Measurements from ENCODE around the gene TMTC1.

The TMTC1 gene

GRCh38 chr12:29593001-29593400 is 190.7 kb downstream of the TMTC1 start:
- no peak overlapping the region for H3K27ac ChIP-seq (ENCODE audit: low read depth, low read length, severe bottlenecking)
- no peaks in the 10 kb centered on the region for H3K36me3 ChIP-seq (ENCODE audit: control insufficient read depth, insufficient read depth, low read length)
- no peaks in the 10 kb centered on the region for H3K4me1 ChIP-seq (ENCODE audit: control insufficient read depth, insufficient read depth, low read length, poor library complexity, severe bottlenecking)
- no peaks in the 10 kb centered on the region for H3K9me3 ChIP-seq (ENCODE audit: control insufficient read depth, low read length)
- WGBS, 2 experiments (ENCODE audit: insufficient coverage in 2 of 2) = no CpG with 5 or more reads among the region's 2 CpGs
- no peak overlapping the region for H3K4me3 ChIP-seq (ENCODE audit: extremely low read depth, insufficient read depth, low read length, poor library complexity, severe bottlenecking)

GRCh38 chr12:29591140-29592020 is 192.4 kb downstream of the TMTC1 start:
- Histone ChIP-seq H3K9me3 (ENCODE audit: control insufficient read depth, low read length) (no peaks in the 10 kb centered on the region), H3K36me3 (ENCODE audit: control insufficient read depth, insufficient read depth, low read length) (no peaks in the 10 kb centered on the region), H3K4me1 (ENCODE audit: control insufficient read depth, insufficient read depth, low read length, poor library complexity, severe bottlenecking) (no peaks in the 10 kb centered on the region), H3K4me3 (ENCODE audit: extremely low read depth, insufficient read depth, low read length, poor library complexity, severe bottlenecking) (no peak overlapping the region), H3K27ac (ENCODE audit: low read depth, low read length, severe bottlenecking) (no peak overlapping the region)
- 32 to 37% methylated on average over 6 to 7 of the region's 11 CpGs for WGBS, 2 experiments (ENCODE audit: insufficient coverage in 2 of 2)

GRCh38 chr12:29589851-29590250 is 193.9 kb downstream of the TMTC1 start:
- Histone ChIP-seq H3K4me1 (ENCODE audit: control insufficient read depth, insufficient read depth, low read length, poor library complexity, severe bottlenecking) (no peaks in the 10 kb centered on the region), H3K4me3 (ENCODE audit: extremely low read depth, insufficient read depth, low read length, poor library complexity, severe bottlenecking) (no peak overlapping the region), H3K36me3 (ENCODE audit: control insufficient read depth, insufficient read depth, low read length) (no peaks in the 10 kb centered on the region), H3K27ac (ENCODE audit: low read depth, low read length, severe bottlenecking) (no peak overlapping the region), H3K9me3 (ENCODE audit: control insufficient read depth, low read length) (no peaks in the 10 kb centered on the region)
- WGBS, 2 experiments (ENCODE audit: insufficient coverage in 2 of 2) = 70% methylated on average over 2 of the region's 2 CpGs; no CpG with 5 or more reads in 1 of the 2 experiments

- H3K27ac ChIP-seq (ENCODE audit: low read depth, low read length, severe bottlenecking) = no peak overlapping the region
- WGBS, 2 experiments (ENCODE audit: insufficient coverage in 2 of 2) = no CpG with 5 or more reads among the region's 2 CpGs
- H3K9me3 ChIP-seq (ENCODE audit: control insufficient read depth, low read length) = no peaks in the 10 kb centered on the region
Measured at GRCh38 chr12:29589286-29589820, 194.4 kb downstream of the TMTC1 start.

GRCh38 chr12:29582677-29583272 is 201.0 kb downstream of the TMTC1 start:
- Histone ChIP-seq H3K4me3 (ENCODE audit: extremely low read depth, insufficient read depth, low read length, poor library complexity, severe bottlenecking) (no peak overlapping the region), H3K9me3 (ENCODE audit: control insufficient read depth, low read length) (no peaks in the 10 kb centered on the region), H3K4me1 (ENCODE audit: control insufficient read depth, insufficient read depth, low read length, poor library complexity, severe bottlenecking) (peaks cover 5% of the 10 kb centered on the region), H3K36me3 (ENCODE audit: control insufficient read depth, insufficient read depth, low read length) (no peaks in the 10 kb centered on the region), H3K27ac (ENCODE audit: low read depth, low read length, severe bottlenecking) (no peak overlapping the region)
- WGBS, 2 experiments (ENCODE audit: insufficient coverage in 2 of 2) = 94 to 96% methylated on average over 3 to 4 of the region's 4 CpGs

More at GRCh38 chr12:29589286-29589820, 194.4 kb downstream of the TMTC1 start:
- Histone ChIP-seq H3K4me3 (ENCODE audit: extremely low read depth, insufficient read depth, low read length, poor library complexity, severe bottlenecking) (no peak overlapping the region), H3K36me3 (ENCODE audit: control insufficient read depth, insufficient read depth, low read length) (no peaks in the 10 kb centered on the region), H3K4me1 (ENCODE audit: control insufficient read depth, insufficient read depth, low read length, poor library complexity, severe bottlenecking) (no peaks in the 10 kb centered on the region)

GRCh38 chr12:29582146-29582545 is 201.6 kb downstream of the TMTC1 start:
- Histone ChIP-seq H3K4me3 (ENCODE audit: extremely low read depth, insufficient read depth, low read length, poor library complexity, severe bottlenecking) (no peak overlapping the region), H3K4me1 (ENCODE audit: control insufficient read depth, insufficient read depth, low read length, poor library complexity, severe bottlenecking) (peaks cover 5% of the 10 kb centered on the region), H3K36me3 (ENCODE audit: control insufficient read depth, insufficient read depth, low read length) (no peaks in the 10 kb centered on the region), H3K27ac (ENCODE audit: low read depth, low read length, severe bottlenecking) (no peak overlapping the region), H3K9me3 (ENCODE audit: control insufficient read depth, low read length) (no peaks in the 10 kb centered on the region)

- 87 to 88% methylated on average over 2 to 3 of the region's 4 CpGs for WGBS, 2 experiments (ENCODE audit: insufficient coverage in 2 of 2)
- Histone ChIP-seq H3K4me3 (ENCODE audit: extremely low read depth, insufficient read depth, low read length, poor library complexity, severe bottlenecking) (no peak overlapping the region), H3K4me1 (ENCODE audit: control insufficient read depth, insufficient read depth, low read length, poor library complexity, severe bottlenecking) (peaks cover 5% of the 10 kb centered on the region), H3K36me3 (ENCODE audit: control insufficient read depth, insufficient read depth, low read length) (no peaks in the 10 kb centered on the region), H3K9me3 (ENCODE audit: control insufficient read depth, low read length) (no peaks in the 10 kb centered on the region), H3K27ac (ENCODE audit: low read depth, low read length, severe bottlenecking) (no peak overlapping the region)
Measured at GRCh38 chr12:29581631-29582030, 202.1 kb downstream of the TMTC1 start.

- H3K9me3 ChIP-seq (ENCODE audit: control insufficient read depth, low read length) = no peaks in the 10 kb centered on the region
- H3K36me3 ChIP-seq (ENCODE audit: control insufficient read depth, insufficient read depth, low read length) = no peaks in the 10 kb centered on the region
- no peak overlapping the region for H3K4me3 ChIP-seq (ENCODE audit: extremely low read depth, insufficient read depth, low read length, poor library complexity, severe bottlenecking)
- no CpG with 5 or more reads among the region's 1 CpG for WGBS, 2 experiments (ENCODE audit: insufficient coverage in 2 of 2)
- H3K27ac ChIP-seq (ENCODE audit: low read depth, low read length, severe bottlenecking) = no peak overlapping the region
- peaks cover 5% of the 10 kb centered on the region for H3K4me1 ChIP-seq (ENCODE audit: control insufficient read depth, insufficient read depth, low read length, poor library complexity, severe bottlenecking)
Measured at GRCh38 chr12:29580971-29581370, 202.8 kb downstream of the TMTC1 start.

- no peak overlapping the region for H3K27ac ChIP-seq (ENCODE audit: low read depth, low read length, severe bottlenecking)
- no peaks in the 10 kb centered on the region for H3K9me3 ChIP-seq (ENCODE audit: control insufficient read depth, low read length)
- H3K4me3 ChIP-seq (ENCODE audit: extremely low read depth, insufficient read depth, low read length, poor library complexity, severe bottlenecking) = no peak overlapping the region
- 85 to 100% methylated on average over 1 to 2 of the region's 3 CpGs for WGBS, 2 experiments (ENCODE audit: insufficient coverage in 2 of 2)
- H3K36me3 ChIP-seq (ENCODE audit: control insufficient read depth, insufficient read depth, low read length) = no peaks in the 10 kb centered on the region
- peaks cover 5% of the 10 kb centered on the region for H3K4me1 ChIP-seq (ENCODE audit: control insufficient read depth, insufficient read depth, low read length, poor library complexity, severe bottlenecking)
Measured at GRCh38 chr12:29578731-29579130, 205.0 kb downstream of the TMTC1 start.

- H3K4me1 ChIP-seq (ENCODE audit: control insufficient read depth, insufficient read depth, low read length, poor library complexity, severe bottlenecking) = peaks cover 5% of the 10 kb centered on the region
- no peaks in the 10 kb centered on the region for H3K36me3 ChIP-seq (ENCODE audit: control insufficient read depth, insufficient read depth, low read length)
- H3K9me3 ChIP-seq (ENCODE audit: control insufficient read depth, low read length) = no peaks in the 10 kb centered on the region
- no peak overlapping the region for H3K27ac ChIP-seq (ENCODE audit: low read depth, low read length, severe bottlenecking)
- no peak overlapping the region for H3K4me3 ChIP-seq (ENCODE audit: extremely low read depth, insufficient read depth, low read length, poor library complexity, severe bottlenecking)
- no CpG with 5 or more reads among the region's 1 CpG for WGBS, 2 experiments (ENCODE audit: insufficient coverage in 2 of 2)
Measured at GRCh38 chr12:29578070-29578469, 205.7 kb downstream of the TMTC1 start.

- Histone ChIP-seq H3K36me3 (ENCODE audit: control insufficient read depth, insufficient read depth, low read length) (no peaks in the 10 kb centered on the region), H3K27ac (ENCODE audit: low read depth, low read length, severe bottlenecking) (no peak overlapping the region), H3K4me3 (ENCODE audit: extremely low read depth, insufficient read depth, low read length, poor library complexity, severe bottlenecking) (no peak overlapping the region), H3K4me1 (ENCODE audit: control insufficient read depth, insufficient read depth, low read length, poor library complexity, severe bottlenecking) (no peaks in the 10 kb centered on the region), H3K9me3 (ENCODE audit: control insufficient read depth, low read length) (no peaks in the 10 kb centered on the region)
- 93 to 95% methylated on average over 4 of the region's 4 CpGs for whole genome bisulfite sequencing, 2 experiments (ENCODE audit: insufficient coverage in 2 of 2)
Measured at GRCh38 chr12:29574500-29574899, 209.2 kb downstream of the TMTC1 start.

All from mesodermal cell (in vitro differentiated cells).